ENCODE data around the gene SFXN5.

SFXN5 gene

GRCh38 chr2:72991980-72992733 is 79.4 kb downstream of the SFXN5 start:
- no peak for TF ChIP-seq CTCF (IDR thresholded peaks at IDR 0.05)

- TF ChIP-seq CTCF (IDR thresholded peaks at IDR 0.05): no peak
These were observed 80.1 kb downstream of the SFXN5 start for GRCh38 chr2:72991439-72991725.

- no peak for TF ChIP-seq CTCF (IDR thresholded peaks at IDR 0.05)
These were observed 80.6 kb downstream of the SFXN5 start for GRCh38 chr2:72990695-72991438.

GRCh38 chr2:72989770-72990556 is 81.5 kb downstream of the SFXN5 start:
- no peak for TF ChIP-seq CTCF (IDR thresholded peaks at IDR 0.05)

- TF ChIP-seq CTCF (IDR thresholded peaks at IDR 0.05): no peak
These were observed 82.7 kb downstream of the SFXN5 start for GRCh38 chr2:72988726-72989273.

- no peak for TF ChIP-seq CTCF (IDR thresholded peaks at IDR 0.05)
These were observed 83.5 kb downstream of the SFXN5 start for GRCh38 chr2:72988041-72988440.

GRCh38 chr2:72985891-72986683 is 85.4 kb downstream of the SFXN5 start:
- no peak for TF ChIP-seq CTCF (IDR thresholded peaks at IDR 0.05)
